GM12801 (cell line): Measurements from ENCODE around the gene MXRA8.

Experiments
- CTCF ChIP-seq: IDR thresholded peaks from one replicate; pipeline ENCODE4 v1.5.1; 2011; ENCODE audit warnings: control low read depth; ENCODE audit not compliant: insufficient read length; ENCODE audit errors: extremely low read depth

The MXRA8 gene

GRCh38 chr1:1359664-1360468 is 1.5 kb upstream of the MXRA8 start:
- no peak for TF ChIP-seq CTCF

- TF ChIP-seq CTCF = no peak
Measured at GRCh38 chr1:1359308-1359663, 931 bp upstream of the MXRA8 start.

- TF ChIP-seq CTCF = no peak
Measured at GRCh38 chr1:1357871-1358432, 403 bp downstream of the MXRA8 start.

- no peak for TF ChIP-seq CTCF
Measured at GRCh38 chr1:1356796-1357401, 1.5 kb downstream of the MXRA8 start.

GRCh38 chr1:1356166-1356795 is 2.1 kb downstream of the MXRA8 start:
- TF ChIP-seq CTCF = no peak

GRCh38 chr1:1355416-1355815 is 2.9 kb downstream of the MXRA8 start:
- TF ChIP-seq CTCF = no peak
